Panc1 (cell line): ENCODE results near the gene BCL11B.

Source experiments
- CTCF ChIP-seq: fragments of 450-650 bp; IDR thresholded peaks from 2 replicates; pipeline ENCODE4 v1.5.1; 2017; ENCODE audit warnings: mild to moderate bottlenecking
- TCF7L2 ChIP-seq: IDR thresholded peaks from 2 replicates; pipeline ENCODE4 v1.6.1; 2011; ENCODE audit warnings: mild to moderate bottlenecking, low read depth, low read length, inconsistent platforms

- TF ChIP-seq TCF7L2 (no peak), CTCF (no peak)
Observed at GRCh38 chr14:99242238-99242637, 29.8 kb downstream of the BCL11B start.
